K562 (cell line): ENCODE results near the gene PDLIM7. TPM values are rescaled to one million over a fixed set of nuclear protein-coding genes. Genes with fewer than 3 reads are reported as not detected.

Source experiments
- ATF4 ChIP-seq: fragments of 450-650 bp; formaldehyde crosslinking; IDR thresholded peaks from 2 replicates; pipeline ENCODE4 v1.4.0; 2022; ENCODE audit warnings: mild to moderate bottlenecking, moderate library complexity
- CREBBP ChIP-seq: IDR thresholded peaks from one replicate; pipeline ENCODE4 v1.6.1; 2012; ENCODE audit warnings: low read depth, mild to moderate bottlenecking, control low read depth, inconsistent platforms, low read length
- CTCFL ChIP-seq: IDR thresholded peaks from 2 replicates; pipeline ENCODE4 v1.6.1; 2011; ENCODE audit warnings: borderline replicate concordance, low read depth, mild to moderate bottlenecking, moderate library complexity, low read length; ENCODE audit not compliant: insufficient read depth, poor library complexity, severe bottlenecking
- DMBX1 ChIP-seq: fragments of 250-450 bp; sonication (Bioruptor Pico); IDR thresholded peaks from 2 replicates; pipeline ENCODE4 v1.8.0; 2022; ENCODE audit warnings: inconsistent platforms, mild to moderate bottlenecking, moderate library complexity, borderline replicate concordance
- FOSL1 ChIP-seq: fragments of 200-800 bp; sonication (Bioruptor generic); conservative IDR thresholded peaks from 2 replicates; pipeline ENCODE4 v1.6.1; 2016; ENCODE audit warnings: missing genetic modification characterization, missing compliant biosample characterization
- FOXO4 ChIP-seq: fragments of 450-650 bp; formaldehyde crosslinking; IDR thresholded peaks from 2 replicates; pipeline ENCODE4 v1.4.0; 2020; ENCODE audit warnings: mild to moderate bottlenecking, moderate library complexity
- MBD2 ChIP-seq: sonication (generic); IDR thresholded peaks from 2 replicates; pipeline ENCODE4 v1.6.1; 2016; ENCODE audit warnings: low read depth, borderline replicate concordance
- MCM3 ChIP-seq: fragments of 450-650 bp; IDR thresholded peaks from 2 replicates; pipeline ENCODE4 v1.6.1; 2016
- MCM7 ChIP-seq, 2 experiments: fragments of 450-650 bp; IDR thresholded peaks; 2 replicates each; pipeline ENCODE4 v1.6.1; 2016 to 2018
- NCOA2 ChIP-seq, 2 experiments: fragments of 450-650 bp; IDR thresholded peaks; 2 replicates each; pipeline ENCODE4 v1.6.1; 2018; ENCODE audit warnings: mild to moderate bottlenecking in 2 of 2, moderate library complexity in 1 of 2; ENCODE audit not compliant: partially characterized antibody in 2 of 2
- STAG1 ChIP-seq: sonication (generic); formaldehyde crosslinking; IDR thresholded peaks from 2 replicates; pipeline ENCODE4 v1.5.0; 2020; ENCODE audit warnings: missing genetic modification reagents, borderline replicate concordance
- TARDBP ChIP-seq: fragments of 450-650 bp; IDR thresholded peaks from 2 replicates; pipeline ENCODE4 v1.6.1; 2016
- THAP12 ChIP-seq: fragments of 250-450 bp; sonication (Bioruptor Pico); IDR thresholded peaks from 2 replicates; pipeline ENCODE4 v1.9.0; 2021; ENCODE audit warnings: mild to moderate bottlenecking, inconsistent platforms
- XRCC5 ChIP-seq: fragments of 200-400 bp; formaldehyde crosslinking; IDR thresholded peaks from 2 replicates; pipeline ENCODE4 v1.6.1; 2017; ENCODE audit warnings: low read depth, mild to moderate bottlenecking, low read length
- ZBTB9 ChIP-seq: fragments of 450-650 bp; formaldehyde crosslinking; IDR thresholded peaks from 2 replicates; pipeline ENCODE4 v1.4.0; 2020; ENCODE audit warnings: mild to moderate bottlenecking, moderate library complexity
- ZNF280A ChIP-seq: fragments of 450-650 bp; IDR thresholded peaks from 2 replicates; pipeline ENCODE4 v1.6.1; 2018; ENCODE audit warnings: mild to moderate bottlenecking, low read depth; ENCODE audit not compliant: partially characterized antibody
- ZNF3 ChIP-seq: fragments of 250-450 bp; sonication (Bioruptor Pico); IDR thresholded peaks from 2 replicates; pipeline ENCODE4 v1.5.0; 2021; ENCODE audit warnings: mild to moderate bottlenecking, moderate library complexity
- ZNF324 ChIP-seq: fragments of 250-450 bp; sonication (Bioruptor Pico); IDR thresholded peaks from 2 replicates; pipeline ENCODE4 v1.4.0; 2020; ENCODE audit warnings: mild to moderate bottlenecking
- ZNF77 ChIP-seq: fragments of 250-450 bp; sonication (Bioruptor Pico); IDR thresholded peaks from 2 replicates; pipeline ENCODE4 v1.5.0; 2020
- polyA plus RNA-seq, 8 experiments: library from polyadenylated mRNA; depleted of rRNA in 4 of 8; stranded (reverse) in 5 of 8; unstranded in 3 of 8; fragments of >200 nt; fragmentation: Nextera tagmentation in 2 of 8; fragmentation: Illumina TruSeq in 1 of 8; extraction: Ambion mirVana in 2 of 8; extraction: Trizol in 1 of 8; gene quantifications; 2 replicates each; pipeline versions ENCODE4 v1.2.1 to v1.2.3, GENCODE V29; 2011 to 2014; ENCODE audit warnings: inconsistent platforms in 1 of 8, missing spikeins in 1 of 8
- total RNA-seq, 7 experiments: library from RNA; depleted of rRNA in 6 of 7; stranded (reverse); fragments of >200 nt in 6 of 7; fragmentation: Illumina TruSeq in 2 of 7; extraction: Trizol in 2 of 7; gene quantifications; 2 replicates each; pipeline versions ENCODE4 v1.2.1 to v1.2.3, GENCODE V29; 2011 to 2021; ENCODE audit warnings: low replicate concordance in 1 of 7

Gene PDLIM7
- total and polyA plus RNA-seq, 9 of the 15 experiments (the other 6 are each of a cell fraction or from before 2014, with no cell fraction given), result 2.1 to 124 (median 32.6) TPM

- no peak for TF ChIP-seq ZNF3 (CRISPR knock-in tag)
- TF ChIP-seq ZBTB9, result no peak
- TF ChIP-seq ZNF324 (CRISPR knock-in tag), result no peak
- TF ChIP-seq NCOA2 (IDR thresholded peaks at IDR 0.05; ENCODE audit: partially characterized antibody in 2 of 2), result no peak
- no peak for TF ChIP-seq MCM7 (IDR thresholded peaks at IDR 0.05)
- no peak for TF ChIP-seq STAG1 (CRISPR knock-in tag)
- TF ChIP-seq ATF4 (CRISPR knock-in tag), result no peak
- TF ChIP-seq ZNF280A, result no peak
- TF ChIP-seq CTCFL, result no peak
- TF ChIP-seq DMBX1 (CRISPR knock-in tag), result no peak
- no peak for TF ChIP-seq ZNF77 (CRISPR knock-in tag)
- TF ChIP-seq XRCC5, result no peak
- no peak for TF ChIP-seq TARDBP
- no peak for TF ChIP-seq FOSL1
- TF ChIP-seq MCM3, result no peak
- TF ChIP-seq THAP12 (CRISPR knock-in tag), result no peak
- TF ChIP-seq MBD2, result no peak
- no peak for TF ChIP-seq CREBBP
- TF ChIP-seq FOXO4, result no peak
These were observed 48.3 kb upstream of the PDLIM7 start (continued) for GRCh38 chr5:177545487-177546257.
